Choroid plexus epithelial cell (primary cell): ENCODE measurements around the gene NADK.

Experiments
- DNase-seq: peaks from one replicate; pipeline ENCODE4 v3.0.0-alpha.2; 2010; ENCODE audit warnings: low read depth
- H3K4me3 ChIP-seq: 2 replicates; pipeline ENCODE4 v1.5.1; 2011; ENCODE audit warnings: low read depth, mild to moderate bottlenecking, control low read depth, low read length, moderate library complexity
- CTCF ChIP-seq: conservative IDR thresholded peaks from 2 replicates; pipeline ENCODE4 v1.5.1; 2011; ENCODE audit warnings: low read depth, mild to moderate bottlenecking, control low read depth, inconsistent platforms, low read length, moderate library complexity

The NADK gene

GRCh38 chr1:1775327-1776226 is 2.7 kb downstream of the NADK start:
- H3K4me3 ChIP-seq, result no peak overlapping the region
- TF ChIP-seq CTCF, result no peak
- DNase-seq, result no peak

- no peak for TF ChIP-seq CTCF
- H3K4me3 ChIP-seq, result no peak overlapping the region
- no peak for DNase-seq
Measured at GRCh38 chr1:1773874-1774273, 4.4 kb downstream of the NADK start.

GRCh38 chr1:1771096-1771495 is 7.2 kb downstream of the NADK start:
- TF ChIP-seq CTCF, result no peak
- H3K4me3 ChIP-seq, result no peak overlapping the region
- DNase-seq, result no peak

- TF ChIP-seq CTCF, result no peak
- no peak for DNase-seq
- no peak overlapping the region for H3K4me3 ChIP-seq
Measured at GRCh38 chr1:1770102-1770501, 8.2 kb downstream of the NADK start.

GRCh38 chr1:1768249-1768992 is 9.8 kb downstream of the NADK start:
- no peak overlapping the region for H3K4me3 ChIP-seq
- no peak for DNase-seq
- no peak for TF ChIP-seq CTCF

GRCh38 chr1:1764876-1765470 is 13.3 kb downstream of the NADK start:
- no peak overlapping the region for H3K4me3 ChIP-seq
- no peak for DNase-seq
- no peak for TF ChIP-seq CTCF
